ENCODE measurements around the gene MAST1.
"Not testable (repeated sequence)": the region's sequence is repeated elsewhere in the genome, so short reads cannot be mapped to it uniquely, and the experiment has no call there.

The MAST1 gene

GRCh38 chr19:12886651-12886968, 48.3 kb downstream of the MAST1 start:
- no peak for DNase-seq
- intact Hi-C loops (cut with DNase I), result loop anchor here (10.0 kb wide), 1 partner anchor 48 kb away; the partner anchor contains the start of genes CALR and FARSA

DNA sequence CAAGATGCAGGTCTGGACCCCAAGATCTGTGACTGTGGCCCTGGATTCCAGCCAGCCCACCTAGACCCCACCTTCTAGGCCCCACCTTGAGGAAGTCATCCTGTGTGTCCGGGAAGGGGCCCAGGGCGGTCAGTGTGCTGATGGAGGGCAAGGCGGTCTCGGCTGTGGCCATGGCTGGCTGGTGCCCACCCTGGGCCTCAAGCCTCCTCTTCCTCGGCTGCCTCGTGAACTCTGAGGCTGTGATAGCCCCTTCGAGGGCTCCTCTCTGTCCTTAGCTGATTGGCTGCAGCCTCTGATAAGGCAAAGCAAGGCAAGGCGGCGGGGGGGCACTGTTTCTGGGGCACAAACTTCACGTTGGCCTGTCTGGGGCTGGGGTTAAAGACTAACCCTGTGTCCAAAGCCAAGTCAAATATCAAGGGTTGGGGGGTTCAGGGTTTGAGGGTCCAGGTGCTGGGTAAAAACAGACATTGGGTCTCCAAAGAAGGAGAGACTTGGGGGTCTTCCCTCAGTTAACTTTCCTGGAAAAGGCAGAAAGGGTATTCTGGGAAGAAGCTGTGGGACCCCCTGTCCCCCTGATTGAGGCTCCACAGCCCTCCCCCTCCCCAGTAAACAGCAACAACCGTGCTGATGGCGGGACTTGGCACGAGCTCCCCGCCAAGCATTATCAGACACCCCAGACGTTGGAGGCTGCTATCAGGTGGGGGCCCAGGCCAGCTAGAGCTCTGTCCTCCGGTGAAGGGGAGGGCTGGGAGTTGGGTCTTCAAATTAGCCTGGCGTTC, 48.8 kb downstream of the MAST1 start, which contains the start of gene KLF1:
Gene KLF1 (minus strand): TSS at position 233 of the 779 bp plus-strand sequence. CDS start 61 bp downstream, at position 172.
- intact Hi-C loops (cut with DNase I), result loop anchor here (10.0 kb wide), 1 partner anchor 48 kb away; the partner anchor contains the start of genes CALR and FARSA
- DNase-seq, result no peak

- DNase-seq, result no peak
- intact Hi-C loops (cut with DNase I), result loop anchor here (10.0 kb wide), 1 partner anchor 47 kb away; the partner anchor contains the start of genes CALR and FARSA
Measured at GRCh38 chr19:12888006-12888603, 49.8 kb downstream of the MAST1 start.

GRCh38 chr19:12890299-12890786, 52.0 kb downstream of the MAST1 start:
- DNase-seq; intact Hi-C loops (cut with DNase I): not testable (repeated sequence)

DNA sequence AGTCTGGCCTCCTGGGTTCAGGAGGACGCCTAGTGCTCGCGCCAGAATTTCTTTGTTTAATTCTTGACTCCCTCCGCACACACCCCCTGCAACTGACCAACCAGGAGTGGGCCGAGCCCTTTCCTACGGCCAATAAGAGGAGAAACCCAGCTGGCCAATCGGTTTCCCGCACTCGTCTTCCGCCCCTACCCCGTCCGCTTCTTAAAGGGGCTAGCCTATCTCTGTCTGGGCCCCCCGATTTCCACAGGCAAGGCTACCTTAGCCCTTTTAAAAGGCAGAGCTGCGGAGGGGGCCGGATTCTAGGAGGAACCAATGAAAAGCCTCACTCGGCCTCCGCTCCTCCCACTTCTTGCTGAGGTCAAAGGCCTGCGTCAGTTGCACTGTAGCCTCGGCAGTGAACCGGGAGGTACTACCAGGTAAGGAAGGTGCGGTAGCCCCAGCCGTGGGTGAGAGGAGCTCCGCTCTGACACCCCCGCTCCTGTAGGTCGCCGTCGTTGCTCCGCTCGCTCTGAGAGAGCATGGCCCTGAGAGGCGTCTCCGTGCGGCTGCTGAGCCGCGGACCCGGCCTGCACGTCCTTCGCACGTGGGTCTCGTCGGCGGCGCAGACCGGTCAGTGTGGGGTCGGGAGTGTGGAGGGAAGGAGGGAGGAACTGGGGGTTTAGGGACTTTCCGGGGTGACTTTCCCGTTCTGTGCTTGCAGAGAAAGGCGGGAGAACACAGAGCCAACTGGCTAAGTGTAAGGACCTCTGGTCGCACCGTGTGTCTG, 52.7 kb downstream of the MAST1 start, which contains the start of gene GCDH:
Gene GCDH (plus strand): TSS at position 374 of the 766 bp plus-strand sequence. CDS start 145 bp downstream, at position 519.
- intact Hi-C loops (cut with DNase I), result no loop called here
- DNase-seq, result peak; percentile 97 to 100 (median 98)

DNA sequence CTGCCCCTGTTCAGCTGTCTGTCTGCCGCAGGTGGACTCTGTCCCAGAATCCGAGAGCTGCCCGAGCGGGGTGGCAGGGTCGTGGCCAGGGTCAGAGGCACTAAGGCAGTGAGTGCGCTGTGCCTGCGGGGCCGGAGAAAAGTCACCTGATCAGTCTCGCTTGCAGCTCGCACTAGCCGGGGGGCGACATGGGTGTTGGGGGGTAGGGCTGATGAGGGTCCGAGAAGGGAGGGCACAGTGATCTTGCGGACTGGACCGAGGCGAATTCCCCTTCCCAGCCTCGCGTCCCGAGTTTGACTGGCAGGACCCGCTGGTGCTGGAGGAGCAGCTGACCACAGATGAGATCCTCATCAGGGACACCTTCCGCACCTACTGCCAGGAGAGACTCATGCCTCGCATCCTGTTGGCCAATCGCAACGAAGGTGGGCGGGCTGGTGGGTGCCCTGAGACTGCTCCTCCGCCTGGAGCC, 53.3 kb downstream of the MAST1 start:
- intact Hi-C loops (cut with DNase I), result no loop called here
- no peak for DNase-seq

DNA sequence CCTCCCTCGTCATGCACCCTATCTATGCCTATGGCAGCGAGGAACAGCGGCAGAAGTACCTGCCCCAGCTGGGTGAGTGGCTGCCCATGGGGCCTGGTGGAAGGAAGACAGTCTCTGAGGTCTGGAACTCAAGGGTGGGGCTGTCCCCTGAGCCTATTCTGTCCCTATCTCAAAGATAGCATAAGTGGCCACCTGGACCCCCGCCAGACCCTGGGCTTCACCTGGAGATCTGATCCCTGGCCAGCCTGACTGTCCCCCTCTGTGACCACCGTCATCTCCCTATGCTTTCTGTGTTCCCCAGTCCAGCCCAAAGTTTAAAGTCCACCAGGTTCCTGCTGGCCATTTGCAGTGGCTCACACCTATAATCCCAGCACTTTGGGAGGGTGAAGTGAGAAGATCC, 55.3 kb downstream of the MAST1 start:
- DNase-seq, result no peak
- intact Hi-C loops (cut with DNase I), result no loop called here

GRCh38 chr19:12896460-12896859, 58.1 kb downstream of the MAST1 start:
- intact Hi-C loops (cut with DNase I), result no loop called here
- peak in 2 of 10 donors; percentile 33 to 90 for DNase-seq

DNA sequence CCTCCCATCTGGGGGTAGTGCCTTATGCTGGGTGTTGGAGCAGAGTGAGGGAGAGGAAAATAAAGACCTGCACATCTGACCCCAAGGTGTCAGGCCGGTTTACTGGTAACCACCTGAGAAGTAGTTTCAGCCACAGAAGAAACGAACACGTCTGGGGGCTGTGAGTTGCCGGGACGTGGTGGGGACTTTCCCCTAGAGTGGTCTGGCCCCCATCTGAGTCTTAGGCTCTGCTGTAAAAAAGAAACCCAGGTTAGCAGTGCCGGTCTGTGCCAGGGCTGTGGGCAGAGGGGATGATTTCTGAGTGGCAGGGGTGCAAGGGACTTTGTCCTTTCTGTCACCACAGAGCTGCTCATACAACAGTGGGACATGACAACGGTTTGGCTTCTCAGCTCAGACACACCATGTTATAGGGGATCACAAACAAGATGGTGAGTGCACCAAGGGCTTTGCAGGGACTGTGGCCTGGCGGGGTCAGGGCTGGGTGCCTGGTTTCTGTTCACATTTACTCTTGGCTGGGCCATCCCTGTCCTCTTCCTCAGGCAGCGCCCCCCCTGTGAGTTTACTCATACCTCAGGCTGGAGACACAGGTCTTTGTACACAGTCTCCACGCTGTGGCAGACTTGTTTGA, 61.7 kb downstream of the MAST1 start:
- intact Hi-C loops (cut with DNase I), result no loop called here
- no peak for DNase-seq

- intact Hi-C loops (cut with DNase I), result no loop called here
- no peak for DNase-seq
Measured at GRCh38 chr19:12907166-12907565, 68.9 kb downstream of the MAST1 start.

- intact Hi-C loops (cut with DNase I), result no loop called here
- DNase-seq, result no peak
Measured at GRCh38 chr19:12912571-12912970, 74.3 kb downstream of the MAST1 start.

DNA sequence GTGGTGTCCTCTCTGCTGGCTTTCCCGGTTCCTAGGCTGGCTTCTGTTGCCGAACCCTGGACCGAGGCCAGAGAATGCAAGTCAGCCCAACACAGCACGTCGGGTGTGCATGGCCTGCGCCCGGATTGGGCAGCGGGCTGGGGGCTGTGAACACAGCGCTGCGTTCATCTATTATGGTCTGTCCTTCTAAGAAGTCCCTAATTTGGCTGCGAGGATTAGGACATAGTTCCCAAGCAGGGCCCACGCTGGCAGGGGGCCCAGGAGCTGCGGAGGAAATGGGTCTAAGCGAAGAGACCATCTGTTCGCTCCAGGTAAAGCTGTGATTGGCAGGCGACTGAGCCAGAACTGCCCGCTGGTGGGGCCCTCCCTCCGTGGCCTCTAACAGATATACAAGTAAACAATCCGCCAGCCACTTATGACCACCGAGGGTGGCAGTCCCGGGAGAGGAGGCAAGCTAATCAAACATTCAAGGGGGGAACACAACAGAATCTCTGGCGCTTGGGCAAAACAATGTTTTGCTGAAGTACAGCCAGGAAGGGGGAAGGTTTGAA, 74.8 kb downstream of the MAST1 start:
- peak; percentile 49 to 96 (median 79) for DNase-seq
- intact Hi-C loops (cut with DNase I), result no loop called here

GRCh38 chr19:12913851-12914690, 75.8 kb downstream of the MAST1 start:
- intact Hi-C loops (cut with DNase I), result no loop called here
- peak in 2 of 10 donors; percentile 21 to 25 for DNase-seq

- not testable (repeated sequence) for DNase-seq
Measured at GRCh38 chr19:12915860-12916259, 77.5 kb downstream of the MAST1 start.

DNA sequence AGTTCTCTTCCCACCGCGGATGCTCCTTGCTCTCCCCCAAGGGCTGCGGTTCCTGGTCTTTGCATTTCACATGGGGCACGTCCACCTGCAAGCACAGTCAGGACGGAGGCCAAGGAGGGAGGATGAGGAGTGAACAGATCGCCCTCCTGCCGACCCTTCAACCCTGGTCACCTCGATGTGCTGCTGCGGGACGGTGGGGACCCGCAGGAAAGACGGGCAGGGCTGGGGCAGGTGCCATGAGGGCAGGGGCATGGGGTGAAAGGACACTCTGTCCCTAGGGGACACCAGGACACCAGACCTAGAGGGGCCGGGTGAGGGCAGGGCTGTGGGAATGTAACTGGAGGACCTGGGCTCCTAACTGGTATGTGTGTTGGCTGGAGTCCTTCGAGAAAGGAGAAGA, 79.9 kb downstream of the MAST1 start:
- intact Hi-C loops (cut with DNase I), result no loop called here
- no peak for DNase-seq

More at GRCh38 chr19:12915860-12916259, 77.5 kb downstream of the MAST1 start:
- intact Hi-C loops (cut with DNase I), result not testable (repeated sequence)

DNA sequence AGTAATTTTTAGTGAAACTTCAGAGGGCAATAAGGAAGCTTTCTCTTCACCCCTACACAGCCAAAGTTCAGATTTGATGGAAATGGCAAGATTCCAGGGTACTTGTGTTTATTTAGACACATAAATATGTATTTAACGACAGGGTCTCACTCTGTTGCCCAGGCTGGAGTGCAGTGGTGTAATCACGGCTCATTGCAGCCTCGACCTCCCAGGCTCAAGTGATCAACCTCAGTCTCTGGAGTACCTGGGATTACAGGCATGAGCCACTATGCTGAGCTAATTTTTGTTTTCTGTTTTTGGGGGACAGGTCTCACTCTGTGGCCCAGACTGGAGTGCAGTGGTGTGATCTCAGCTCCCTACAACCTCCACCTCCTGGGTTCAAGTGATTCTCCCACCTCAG, 82.7 kb downstream of the MAST1 start:
- no peak for DNase-seq
- intact Hi-C loops (cut with DNase I), result no loop called here

GRCh38 chr19:12922959-12923358, 84.6 kb downstream of the MAST1 start:
- DNase-seq, result no peak
- intact Hi-C loops (cut with DNase I), result no loop called here
